HG03103 (cell line): Measurements from ENCODE around the gene OR6C75.
"Not testable (repeated sequence)": the region's sequence is repeated elsewhere in the genome, so short reads cannot be mapped to it uniquely, and the experiment has no call there.

Experiments
- ATAC-seq: cut with Tn5 transposase; IDR thresholded peaks from one replicate; pipeline ENCODE4 v1.9.1; 2021; ENCODE audit warnings: low read depth; ENCODE audit not compliant: unreplicated experiment

The OR6C75 gene

DNA sequence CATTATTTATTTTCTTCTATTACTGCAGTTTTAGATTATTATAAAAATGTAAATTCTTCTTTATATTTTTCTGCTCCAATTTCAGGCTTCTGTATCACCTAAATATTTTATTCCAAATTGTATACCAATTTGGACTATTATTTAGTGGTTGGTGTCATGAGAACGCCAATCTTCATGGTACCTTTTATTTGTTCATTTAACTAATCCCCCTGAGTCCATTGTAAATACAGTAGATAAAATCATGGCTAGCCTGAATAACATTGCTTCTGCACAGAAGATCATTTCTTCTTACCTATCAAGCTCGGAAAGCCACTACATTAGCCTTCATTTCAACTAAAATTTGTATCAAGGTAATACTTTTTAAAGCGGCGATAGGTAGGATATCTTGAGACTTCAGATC is at the start of gene OR6C75:
TSS of gene OR6C75 (plus strand) at position 301 of the 400 bp plus-strand sequence. CDS start 2,136 bp downstream, outside the sequence.
- ATAC-seq: no peak

DNA sequence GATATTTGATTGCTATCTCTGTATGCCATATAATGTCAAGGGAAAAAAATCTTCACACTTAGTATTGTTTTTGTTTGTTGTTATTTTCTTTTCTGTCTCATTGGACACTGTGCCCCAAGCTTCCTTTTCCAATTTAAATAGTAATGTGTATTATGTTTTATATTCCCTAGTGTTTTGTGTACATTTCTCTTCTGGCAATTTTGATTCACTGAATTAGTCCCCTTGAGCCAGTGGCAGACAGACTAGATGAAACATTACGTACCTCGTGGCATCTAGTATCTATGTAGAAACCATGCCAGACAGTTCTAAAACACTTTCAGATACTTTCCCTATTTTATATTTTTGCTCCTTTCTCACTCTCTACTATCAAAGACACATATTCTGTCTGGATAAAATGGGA is 48.7 kb upstream of the OR6C75 start, which contains the start of gene OR6C1:
TSS of gene OR6C1 (plus strand) at position 301 of the 400 bp plus-strand sequence. CDS start 6,257 bp downstream, outside the sequence.
- ATAC-seq: no peak

DNA sequence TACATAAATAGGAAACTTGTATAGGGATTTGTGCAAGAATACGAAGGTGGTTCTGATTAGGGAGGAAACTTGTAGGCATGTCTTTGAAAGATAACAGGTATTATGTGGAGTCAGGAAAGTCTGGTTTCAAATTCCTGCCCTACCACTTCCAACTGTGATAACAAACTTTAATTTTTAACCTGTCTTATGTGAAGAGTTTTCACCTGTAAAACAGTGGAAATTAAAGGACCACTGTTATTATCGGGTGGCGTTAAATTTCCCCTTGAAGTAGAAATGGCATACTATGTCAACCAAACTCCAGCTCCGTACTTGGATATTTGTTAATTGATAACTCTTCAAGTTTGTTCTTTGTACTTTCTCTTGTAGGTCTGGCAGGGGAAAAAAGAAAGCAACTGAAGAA is 42.6 kb upstream of the OR6C75 start:
- no peak for ATAC-seq

- ATAC-seq: not testable (repeated sequence)
These were observed 37.0 kb upstream of the OR6C75 start for GRCh38 chr12:55325801-55326200.

GRCh38 chr12:55330446-55330845 is 32.3 kb upstream of the OR6C75 start, which contains the start of gene OR6C3:
OR6C3 (plus strand) TSS chr12:55330746; CDS start chr12:55331701, 955 bp downstream.
- ATAC-seq: no peak

DNA sequence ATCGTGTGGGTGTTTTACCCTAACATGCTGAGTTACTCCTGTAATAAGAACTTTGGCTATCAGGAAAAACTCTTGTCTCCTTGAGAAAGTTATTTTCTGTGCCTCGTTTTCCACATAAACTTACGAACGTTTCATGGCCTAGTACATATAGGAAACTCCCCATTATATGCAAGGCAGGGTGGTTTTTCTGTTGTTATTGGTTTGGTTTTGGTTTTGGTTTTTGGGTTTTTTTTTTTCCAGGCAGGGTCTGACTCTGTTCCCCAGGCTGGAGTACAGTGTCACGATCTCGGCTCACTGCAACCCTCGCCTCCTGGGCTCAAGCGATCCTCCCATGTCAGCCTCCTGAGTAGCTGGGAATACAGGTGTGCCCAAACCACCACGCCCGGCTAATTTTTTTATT is 26.8 kb upstream of the OR6C75 start:
- no peak for ATAC-seq

DNA sequence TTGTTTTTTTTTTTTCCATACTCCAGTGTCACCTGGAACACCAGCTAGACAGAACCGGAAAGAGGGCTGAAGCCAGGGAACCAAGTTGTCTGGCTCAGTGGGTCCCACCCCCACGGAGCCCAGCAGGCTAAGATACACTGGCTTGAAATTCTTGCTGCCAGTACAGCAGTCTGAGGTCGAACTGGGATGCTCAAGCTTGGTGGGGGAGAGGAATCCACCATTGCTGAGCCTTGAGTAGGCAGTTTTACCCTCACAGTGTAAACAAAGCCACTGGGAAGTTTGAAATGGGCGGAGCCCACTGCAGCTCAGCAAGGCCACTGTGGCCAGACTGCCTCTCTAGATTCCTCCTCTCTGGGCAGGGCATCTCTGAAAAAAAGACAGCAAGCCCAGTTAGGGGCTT is 7.4 kb upstream of the OR6C75 start:
- not testable (repeated sequence) for ATAC-seq

GRCh38 chr12:55365086-55365485 is 2.3 kb downstream of the OR6C75 start:
- no peak for ATAC-seq

GRCh38 chr12:55372521-55372920 is 9.7 kb downstream of the OR6C75 start:
- ATAC-seq: no peak

GRCh38 chr12:55385891-55386290 is 23.1 kb downstream of the OR6C75 start:
- no peak for ATAC-seq

- ATAC-seq: no peak
These were observed 29.4 kb downstream of the OR6C75 start for GRCh38 chr12:55392032-55392795.

GRCh38 chr12:55396326-55396725 is 33.6 kb downstream of the OR6C75 start:
- ATAC-seq: no peak

DNA sequence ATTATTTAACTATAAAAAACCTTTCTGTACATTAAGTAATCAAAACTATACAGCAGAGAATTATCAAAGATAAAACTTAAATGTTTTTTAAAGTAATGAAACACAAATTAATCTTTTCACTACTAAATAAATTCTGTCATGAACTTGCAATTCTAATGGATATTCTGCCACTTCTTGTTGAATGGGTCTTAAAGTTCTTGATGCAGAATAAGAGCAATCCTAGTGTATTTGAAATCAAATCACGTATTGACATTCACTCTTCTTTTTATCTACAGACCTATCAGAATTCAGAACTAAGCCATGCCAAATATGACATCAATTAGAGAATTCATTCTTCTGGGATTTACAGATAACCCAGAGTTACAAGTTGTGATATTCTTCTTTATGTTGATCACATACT is 37.5 kb downstream of the OR6C75 start, which contains the start of gene OR6C65:
TSS of gene OR6C65 (plus strand) at position 301 of the 400 bp plus-strand sequence. CDS start at position 301, 0 bp downstream.
- no peak for ATAC-seq

GRCh38 chr12:55407866-55408265 is 45.1 kb downstream of the OR6C75 start:
- no peak for ATAC-seq

DNA sequence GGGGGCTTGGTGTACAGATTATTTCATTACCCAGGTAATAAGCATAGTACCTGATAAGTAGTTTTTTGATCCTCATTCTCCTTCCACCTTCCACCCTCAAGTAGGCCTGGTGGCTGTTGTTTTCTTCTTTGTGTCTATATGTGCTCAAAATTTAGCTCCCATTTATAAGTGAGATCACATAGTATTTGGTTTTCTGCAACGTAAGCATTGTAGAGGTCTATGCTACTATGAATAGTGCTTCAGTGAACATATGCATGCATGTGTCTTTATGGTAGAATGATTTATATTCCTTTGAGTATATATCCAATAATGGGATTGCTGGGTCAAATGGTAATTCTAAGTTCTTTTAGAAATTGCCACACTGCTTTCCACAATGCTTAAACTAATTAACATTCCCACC is 46.4 kb downstream of the OR6C75 start:
- ATAC-seq: not testable (repeated sequence)

GRCh38 chr12:55412138-55412537 is 49.4 kb downstream of the OR6C75 start:
- ATAC-seq: not testable (repeated sequence)

GRCh38 chr12:55413498-55414388 is 51.0 kb downstream of the OR6C75 start:
- not testable (repeated sequence) for ATAC-seq

DNA sequence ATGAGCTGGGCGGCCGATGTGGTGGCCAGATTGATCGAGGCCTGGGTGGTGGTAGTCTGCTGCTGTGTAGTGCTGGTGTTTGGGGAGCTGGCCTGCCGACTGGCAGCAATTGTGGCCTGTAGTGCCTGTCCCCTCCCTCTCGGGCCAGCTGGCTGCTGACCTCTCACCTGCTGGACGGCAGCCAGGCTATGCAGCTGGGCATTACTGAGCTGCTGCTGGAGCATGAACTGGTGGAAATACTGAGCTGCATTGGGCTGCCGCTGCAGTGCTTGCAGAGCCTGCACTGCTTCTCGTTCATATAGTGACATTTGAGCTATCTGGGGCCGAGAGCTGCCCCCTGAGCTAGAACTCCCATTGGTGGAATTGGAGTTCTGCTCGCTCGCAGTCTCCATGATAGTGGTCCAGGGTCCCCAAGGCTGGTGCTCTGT is 51.6 kb downstream of the OR6C75 start:
- ATAC-seq: not testable (repeated sequence)

DNA sequence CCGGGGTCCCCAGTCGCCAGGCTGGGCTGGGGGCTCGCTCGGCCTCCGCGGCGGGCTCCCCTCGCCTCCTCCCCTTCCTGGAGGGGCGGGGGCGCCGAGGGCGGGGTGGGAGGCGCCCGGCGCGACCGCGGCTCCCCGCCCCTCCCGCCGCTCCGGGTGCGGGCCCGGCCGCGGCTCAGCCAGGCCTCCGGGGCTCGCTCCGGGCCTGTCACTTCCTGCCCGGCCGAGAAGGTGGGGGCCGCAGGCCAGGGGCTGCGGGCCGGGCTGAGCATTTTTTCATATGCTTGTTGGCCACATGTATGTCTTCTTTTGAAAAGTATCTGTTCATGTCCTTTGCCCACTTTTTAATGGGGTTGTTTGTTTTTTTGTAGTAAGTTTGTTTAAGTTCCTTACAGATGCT is 52.1 kb downstream of the OR6C75 start:
- ATAC-seq: not testable (repeated sequence)

- no peak for ATAC-seq
These were observed 54.2 kb downstream of the OR6C75 start for GRCh38 chr12:55416961-55417360.
